ENCODE measurements around the gene NXF1.

- TF ChIP-seq CTCF (IDR thresholded peaks at IDR 0.05 in 4 of 5, conservative IDR thresholded peaks at IDR 0.05 in 1 of 5) (no peak), POLR2A (IDR thresholded peaks at IDR 0.05) (no peak)
Measured at GRCh38 chr11:62794201-62794775, 11.0 kb downstream of the NXF1 start.

Measured in gastrocnemius medialis (tissue), 4 donors.